C1 segment of cervical spinal cord (tissue), 14 donors: ENCODE data around the gene PCID2.
"Not testable (repeated sequence)": the region's sequence is repeated elsewhere in the genome, so short reads cannot be mapped to it uniquely, and the experiment has no call there.

Experiments
- DNase-seq, 14 donors: peaks; one replicate each; lab custom pipeline; 2025; lab: John Stamatoyannopoulos, UW

The PCID2 gene

GRCh38 chr13:113208421-113209335, at the start of gene PCID2:
Gene PCID2, minus strand, starts transcription at chr13:113208669. Its CDS starts 35 bp downstream, at chr13:113208634.
- DNase-seq, result peak; percentile 34 to 94 (median 82)

- DNase-seq, result not testable (repeated sequence)
These were observed 49.4 kb upstream of the PCID2 start for GRCh38 chr13:113257908-113258307.

- no peak for DNase-seq
These were observed 44.1 kb upstream of the PCID2 start for GRCh38 chr13:113252516-113253095.

GRCh38 chr13:113245849-113246796, 37.7 kb upstream of the PCID2 start:
- DNase-seq, result no peak

- no peak for DNase-seq
These were observed 35.4 kb upstream of the PCID2 start for GRCh38 chr13:113243847-113244246.

GRCh38 chr13:113241623-113242022, 33.2 kb upstream of the PCID2 start:
- not testable (repeated sequence) for DNase-seq

- DNase-seq, result no peak
These were observed 31.5 kb upstream of the PCID2 start for GRCh38 chr13:113239986-113240385.

GRCh38 chr13:113239357-113239756, 30.9 kb upstream of the PCID2 start:
- DNase-seq, result no peak

- no peak for DNase-seq
These were observed 30.1 kb upstream of the PCID2 start for GRCh38 chr13:113238536-113238935.

- no peak for DNase-seq
These were observed 24.6 kb upstream of the PCID2 start for GRCh38 chr13:113233101-113233500.

GRCh38 chr13:113232208-113233003, 23.9 kb upstream of the PCID2 start:
- DNase-seq, result no peak

GRCh38 chr13:113231306-113232207, 23.1 kb upstream of the PCID2 start:
- no peak for DNase-seq

- DNase-seq, result no peak
These were observed 21.3 kb upstream of the PCID2 start for GRCh38 chr13:113229791-113230190.

GRCh38 chr13:113229161-113229560, 20.7 kb upstream of the PCID2 start:
- DNase-seq, result no peak

- DNase-seq, result no peak
These were observed 18.5 kb upstream of the PCID2 start for GRCh38 chr13:113226873-113227450.

GRCh38 chr13:113225515-113225914, 17.0 kb upstream of the PCID2 start:
- no peak for DNase-seq

GRCh38 chr13:113224486-113224885, 16.0 kb upstream of the PCID2 start:
- DNase-seq, result no peak

- no peak for DNase-seq
These were observed 14.6 kb upstream of the PCID2 start for GRCh38 chr13:113223070-113223469.

GRCh38 chr13:113220877-113221276, 12.4 kb upstream of the PCID2 start:
- no peak for DNase-seq
